Measurements from ENCODE around the gene FGF2.
"Not testable (repeated sequence)": the region's sequence is repeated elsewhere in the genome, so short reads cannot be mapped to it uniquely, and the experiment has no call there.

The FGF2 gene

GRCh38 chr4:122826553-122827257, at the start of gene FGF2:
FGF2 (plus strand) TSS chr4:122826831; CDS start chr4:122827175, 344 bp downstream.
- DNase-seq (ENCODE audit: low read depth), result peak; percentile 35

GRCh38 chr4:122776916-122777315, 49.7 kb upstream of the FGF2 start:
- DNase-seq (ENCODE audit: low read depth), result no peak

- DNase-seq (ENCODE audit: low read depth), result peak; percentile 85
Observed at GRCh38 chr4:122777846-122778673, 48.6 kb upstream of the FGF2 start.

- DNase-seq (ENCODE audit: low read depth), result no peak
Observed at GRCh38 chr4:122781486-122781885, 45.1 kb upstream of the FGF2 start.

- peak; percentile 82 for DNase-seq (ENCODE audit: low read depth)
Observed at GRCh38 chr4:122783301-122784215, 43.1 kb upstream of the FGF2 start.

- DNase-seq (ENCODE audit: low read depth), result no peak
Observed at GRCh38 chr4:122784261-122784660, 42.4 kb upstream of the FGF2 start.

GRCh38 chr4:122785099-122785498, 41.5 kb upstream of the FGF2 start:
- no peak for DNase-seq (ENCODE audit: low read depth)

- not testable (repeated sequence) for DNase-seq (ENCODE audit: low read depth)
Observed at GRCh38 chr4:122786296-122786695, 40.3 kb upstream of the FGF2 start.

- DNase-seq (ENCODE audit: low read depth), result not testable (repeated sequence)
Observed at GRCh38 chr4:122786920-122787319, 39.7 kb upstream of the FGF2 start.

GRCh38 chr4:122787940-122788339, 38.7 kb upstream of the FGF2 start:
- no peak for DNase-seq (ENCODE audit: low read depth)

GRCh38 chr4:122788935-122789334, 37.7 kb upstream of the FGF2 start:
- DNase-seq (ENCODE audit: low read depth), result no peak

- DNase-seq (ENCODE audit: low read depth), result no peak
Observed at GRCh38 chr4:122793811-122794210, 32.8 kb upstream of the FGF2 start.

- DNase-seq (ENCODE audit: low read depth), result no peak
Observed at GRCh38 chr4:122796801-122797404, 29.7 kb upstream of the FGF2 start.

- DNase-seq (ENCODE audit: low read depth), result no peak
Observed at GRCh38 chr4:122797405-122798094, 29.1 kb upstream of the FGF2 start.

- peak; percentile 88 for DNase-seq (ENCODE audit: low read depth)
Observed at GRCh38 chr4:122798101-122798500, 28.5 kb upstream of the FGF2 start.

- DNase-seq (ENCODE audit: low read depth), result no peak
Observed at GRCh38 chr4:122798917-122799316, 27.7 kb upstream of the FGF2 start.

- no peak for DNase-seq (ENCODE audit: low read depth)
Observed at GRCh38 chr4:122803788-122804208, 22.8 kb upstream of the FGF2 start.

- peak; percentile 53 for DNase-seq (ENCODE audit: low read depth)
Observed at GRCh38 chr4:122806981-122807679, 19.5 kb upstream of the FGF2 start.

GRCh38 chr4:122810669-122811068, 16.0 kb upstream of the FGF2 start:
- DNase-seq (ENCODE audit: low read depth), result no peak

- DNase-seq (ENCODE audit: low read depth), result not testable (repeated sequence)
Observed at GRCh38 chr4:122811781-122812180, 14.8 kb upstream of the FGF2 start.

Measured in amniotic epithelial cell (primary cell).